ENCODE results near the gene KLHL25.

KLHL25 gene

GRCh38 chr15:85748176-85748575 lies 46.5 kb downstream of the KLHL25 start:
- DNase-seq (ENCODE audit: low read depth), result no peak

GRCh38 chr15:85746641-85747040 lies 48.1 kb downstream of the KLHL25 start:
- no peak for DNase-seq (ENCODE audit: low read depth)

GRCh38 chr15:85745525-85746150 lies 49.1 kb downstream of the KLHL25 start:
- no peak for DNase-seq (ENCODE audit: low read depth)

GRCh38 chr15:85745023-85745422 lies 49.7 kb downstream of the KLHL25 start:
- no peak for DNase-seq (ENCODE audit: low read depth)

GRCh38 chr15:85744579-85744978 lies 50.1 kb downstream of the KLHL25 start:
- DNase-seq (ENCODE audit: low read depth), result no peak

- DNase-seq (ENCODE audit: low read depth), result no peak
Measured at GRCh38 chr15:85743392-85744055, 51.2 kb downstream of the KLHL25 start.

GRCh38 chr15:85742186-85742821 lies 52.4 kb downstream of the KLHL25 start:
- DNase-seq (ENCODE audit: low read depth), result no peak

- DNase-seq (ENCODE audit: low read depth), result no peak
Measured at GRCh38 chr15:85741662-85742061, 53.1 kb downstream of the KLHL25 start.

GRCh38 chr15:85741021-85741421 lies 53.7 kb downstream of the KLHL25 start:
- DNase-seq (ENCODE audit: low read depth), result no peak

- DNase-seq (ENCODE audit: low read depth), result no peak
Measured at GRCh38 chr15:85737061-85737460, 57.7 kb downstream of the KLHL25 start.

- DNase-seq (ENCODE audit: low read depth), result no peak
Measured at GRCh38 chr15:85733416-85733815, 61.3 kb downstream of the KLHL25 start.

- DNase-seq (ENCODE audit: low read depth), result peak; percentile 57
Measured at GRCh38 chr15:85730001-85730820, 64.5 kb downstream of the KLHL25 start.

- no peak for DNase-seq (ENCODE audit: low read depth)
Measured at GRCh38 chr15:85727068-85727467, 67.7 kb downstream of the KLHL25 start.

- DNase-seq (ENCODE audit: low read depth), result no peak
Measured at GRCh38 chr15:85726454-85726853, 68.3 kb downstream of the KLHL25 start.

GRCh38 chr15:85725564-85725963 lies 69.2 kb downstream of the KLHL25 start:
- DNase-seq (ENCODE audit: low read depth), result no peak

GRCh38 chr15:85725019-85725418 lies 69.7 kb downstream of the KLHL25 start:
- no peak for DNase-seq (ENCODE audit: low read depth)

GRCh38 chr15:85723960-85724945 lies 70.5 kb downstream of the KLHL25 start:
- no peak for DNase-seq (ENCODE audit: low read depth)

GRCh38 chr15:85722374-85723152 lies 72.2 kb downstream of the KLHL25 start:
- no peak for DNase-seq (ENCODE audit: low read depth)

- no peak for DNase-seq (ENCODE audit: low read depth)
Measured at GRCh38 chr15:85718981-85719380, 75.7 kb downstream of the KLHL25 start.

GRCh38 chr15:85718271-85718971 lies 76.3 kb downstream of the KLHL25 start:
- DNase-seq (ENCODE audit: low read depth), result no peak
